Measurements from ENCODE around the gene TIMM8B.

GRCh38 chr11:112097734-112098528 lies 11.4 kb upstream of the TIMM8B start:
- no peak for TF ChIP-seq DPF2 (IDR thresholded peaks at IDR 0.05)
- no peak for TF ChIP-seq RB1 (IDR thresholded peaks at IDR 0.05; ENCODE audit: borderline replicate concordance)
- TF ChIP-seq POLR2AphosphoS5 (IDR thresholded peaks at IDR 0.05; ENCODE audit: low read length): no peak
- TF ChIP-seq, protein P1, sequence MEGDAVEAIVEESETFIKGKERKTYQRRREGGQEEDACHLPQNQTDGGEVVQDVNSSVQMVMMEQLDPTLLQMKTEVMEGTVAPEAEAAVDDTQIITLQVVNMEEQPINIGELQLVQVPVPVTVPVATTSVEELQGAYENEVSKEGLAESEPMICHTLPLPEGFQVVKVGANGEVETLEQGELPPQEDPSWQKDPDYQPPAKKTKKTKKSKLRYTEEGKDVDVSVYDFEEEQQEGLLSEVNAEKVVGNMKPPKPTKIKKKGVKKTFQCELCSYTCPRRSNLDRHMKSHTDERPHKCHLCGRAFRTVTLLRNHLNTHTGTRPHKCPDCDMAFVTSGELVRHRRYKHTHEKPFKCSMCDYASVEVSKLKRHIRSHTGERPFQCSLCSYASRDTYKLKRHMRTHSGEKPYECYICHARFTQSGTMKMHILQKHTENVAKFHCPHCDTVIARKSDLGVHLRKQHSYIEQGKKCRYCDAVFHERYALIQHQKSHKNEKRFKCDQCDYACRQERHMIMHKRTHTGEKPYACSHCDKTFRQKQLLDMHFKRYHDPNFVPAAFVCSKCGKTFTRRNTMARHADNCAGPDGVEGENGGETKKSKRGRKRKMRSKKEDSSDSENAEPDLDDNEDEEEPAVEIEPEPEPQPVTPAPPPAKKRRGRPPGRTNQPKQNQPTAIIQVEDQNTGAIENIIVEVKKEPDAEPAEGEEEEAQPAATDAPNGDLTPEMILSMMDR (IDR thresholded peaks at IDR 0.05 in 2 of 3, conservative IDR thresholded peaks at IDR 0.05 in 1 of 3; ENCODE audit: control insufficient read depth in 2 of 3, extremely low read depth in 1 of 3, insufficient read depth in 1 of 3, low read depth in 3 of 3, low read length in 3 of 3): no peak
- TF ChIP-seq CEBPB (IDR thresholded peaks at IDR 0.05; ENCODE audit: borderline replicate concordance in 1 of 2, low read depth in 2 of 2, low read length in 2 of 2): no peak
- no peak for TF ChIP-seq RAD21 (IDR thresholded peaks at IDR 0.05; ENCODE audit: insufficient read depth, low read depth, low read length)
- TF ChIP-seq CHD1 (IDR thresholded peaks at IDR 0.05; ENCODE audit: low read depth, low read length): no peak
- TF ChIP-seq TAF1 (IDR thresholded peaks at IDR 0.05; ENCODE audit: borderline replicate concordance, low read depth, low read length): no peak
- no peak for TF ChIP-seq FOS (IDR thresholded peaks at IDR 0.05; ENCODE audit: borderline replicate concordance, extremely low read depth, insufficient read length)
- no peak for TF ChIP-seq YY1 (IDR thresholded peaks at IDR 0.05; ENCODE audit: low read depth, low read length)
